Cardiac septum (tissue), 1 donor: ENCODE data around the gene SPNS2. TPM values are rescaled to one million over a fixed set of nuclear protein-coding genes. Genes with fewer than 3 reads are reported as not detected.

Experiments
- DNase-seq: peaks from one replicate; pipeline ENCODE4 v3.0.0-alpha.2; 2020; ENCODE audit warnings: low spot score
- intact Hi-C: fragments of 100-400 bp; cut with DNase I; formaldehyde crosslinking; loops from one replicate; pipeline ENCODE4 v1.14.0; 2022
- total RNA-seq: library from RNA; stranded (reverse); fragmentation: NEBNext Ultra II Directional; extraction: Animal tissue kit (Norgen Biotek cat#: 25700); gene quantifications from one replicate; pipeline ENCODE4 v1.2.1, GENCODE V29; 2021
- donor health status: DM: no; HTN: no; CAD: no.

The SPNS2 gene
- total RNA-seq, 1 donor from 2014 or later, result 10.3 TPM

- DNase-seq, result no peak
Measured at GRCh38 chr17:4543557-4544026, 44.9 kb downstream of the SPNS2 start.

GRCh38 chr17:4544135-4544950, 45.7 kb downstream of the SPNS2 start:
- intact Hi-C loops, result loop anchor here (5.0 kb wide), 1 partner anchor 122 kb away; no protein-coding TSS in a partner anchor
- no peak for DNase-seq

More at GRCh38 chr17:4543557-4544026, 44.9 kb downstream of the SPNS2 start:
- intact Hi-C loops, result loop anchor here (5.0 kb wide), 1 partner anchor 121 kb away; no protein-coding TSS in a partner anchor

GRCh38 chr17:4544951-4545216, 46.2 kb downstream of the SPNS2 start:
- intact Hi-C loops, result loop anchor here (5.0 kb wide), 1 partner anchor 123 kb away; no protein-coding TSS in a partner anchor
- DNase-seq, result no peak

- DNase-seq, result no peak
- intact Hi-C loops, result no loop called here
Measured at GRCh38 chr17:4545217-4545951, 46.7 kb downstream of the SPNS2 start.

GRCh38 chr17:4547118-4547906, 48.6 kb downstream of the SPNS2 start:
- intact Hi-C loops, result no loop called here

GRCh38 chr17:4548061-4548461, 49.4 kb downstream of the SPNS2 start:
- intact Hi-C loops, result no loop called here

More at GRCh38 chr17:4547118-4547906, 48.6 kb downstream of the SPNS2 start:
- DNase-seq, result no peak

GRCh38 chr17:4548721-4549531, 50.2 kb downstream of the SPNS2 start:
- intact Hi-C loops, result no loop called here
- DNase-seq, result no peak

More at GRCh38 chr17:4548061-4548461, 49.4 kb downstream of the SPNS2 start:
- no peak for DNase-seq

- DNase-seq, result no peak
- intact Hi-C loops, result no loop called here
Measured at GRCh38 chr17:4549781-4550533, 51.3 kb downstream of the SPNS2 start.

GRCh38 chr17:4550534-4551039, 51.9 kb downstream of the SPNS2 start:
- no peak for DNase-seq
- intact Hi-C loops, result no loop called here

GRCh38 chr17:4551141-4551540, 52.5 kb downstream of the SPNS2 start:
- intact Hi-C loops, result no loop called here
- no peak for DNase-seq

- intact Hi-C loops, result no loop called here
- no peak for DNase-seq
Measured at GRCh38 chr17:4551796-4552525, 53.3 kb downstream of the SPNS2 start.

- intact Hi-C loops, result no loop called here
- no peak for DNase-seq
Measured at GRCh38 chr17:4553669-4554068, 55.0 kb downstream of the SPNS2 start.

- no peak for DNase-seq
- intact Hi-C loops, result no loop called here
Measured at GRCh38 chr17:4554441-4554996, 55.8 kb downstream of the SPNS2 start.

GRCh38 chr17:4554997-4555799, 56.5 kb downstream of the SPNS2 start, which contains the start of gene MYBBP1A:
Gene MYBBP1A (minus strand): TSS chr17:4555384. CDS start chr17:4555324, 60 bp downstream.
- intact Hi-C loops, result loop anchor here (5.0 kb wide), 1 partner anchor 133 kb away; no protein-coding TSS in a partner anchor
- peak; percentile 98 for DNase-seq

GRCh38 chr17:4555873-4556759, 57.4 kb downstream of the SPNS2 start:
- intact Hi-C loops, result loop anchor here (5.0 kb wide), 1 partner anchor 134 kb away; no protein-coding TSS in a partner anchor

More at GRCh38 chr17:4555873-4556759, 57.4 kb downstream of the SPNS2 start:
- no peak for DNase-seq
